ENCODE measurements around the gene MMP25.
A peak's percentile ranks its signal among the peaks of the same experiment; 100 is the strongest.

The MMP25 gene

GRCh38 chr16:3045758-3046640 lies at the start of gene MMP25:
MMP25 (plus strand) TSS chr16:3046561; CDS start chr16:3046918, 357 bp downstream.
- DNase-seq (ENCODE audit: low read depth, low spot score), result no peak

- DNase-seq (ENCODE audit: low read depth, low spot score), result no peak
These were observed 46.4 kb upstream of the MMP25 start for GRCh38 chr16:2999929-3000328.

GRCh38 chr16:3000540-3000939 lies 45.8 kb upstream of the MMP25 start:
- DNase-seq (ENCODE audit: low read depth, low spot score), result no peak

GRCh38 chr16:3001316-3001715 lies 45.0 kb upstream of the MMP25 start:
- no peak for DNase-seq (ENCODE audit: low read depth, low spot score)

- peak; percentile 88 for DNase-seq (ENCODE audit: low read depth, low spot score)
These were observed 42.6 kb upstream of the MMP25 start for GRCh38 chr16:3003582-3004270.

GRCh38 chr16:3004319-3004718 lies 42.0 kb upstream of the MMP25 start:
- no peak for DNase-seq (ENCODE audit: low read depth, low spot score)

GRCh38 chr16:3004781-3005284 lies 41.5 kb upstream of the MMP25 start:
- DNase-seq (ENCODE audit: low read depth, low spot score), result no peak

GRCh38 chr16:3007059-3007956 lies 39.1 kb upstream of the MMP25 start:
- DNase-seq (ENCODE audit: low read depth, low spot score), result no peak

GRCh38 chr16:3007957-3008689 lies 38.2 kb upstream of the MMP25 start:
- no peak for DNase-seq (ENCODE audit: low read depth, low spot score)

- no peak for DNase-seq (ENCODE audit: low read depth, low spot score)
These were observed 37.7 kb upstream of the MMP25 start for GRCh38 chr16:3008690-3009037.

GRCh38 chr16:3009568-3010390 lies 36.6 kb upstream of the MMP25 start:
- no peak for DNase-seq (ENCODE audit: low read depth, low spot score)

GRCh38 chr16:3010510-3010909 lies 35.9 kb upstream of the MMP25 start:
- DNase-seq (ENCODE audit: low read depth, low spot score), result no peak

- DNase-seq (ENCODE audit: low read depth, low spot score), result no peak
These were observed 34.1 kb upstream of the MMP25 start for GRCh38 chr16:3012246-3012645.

- no peak for DNase-seq (ENCODE audit: low read depth, low spot score)
These were observed 33.4 kb upstream of the MMP25 start, which contains the start of gene CLDN9 for GRCh38 chr16:3012828-3013420. CLDN9 (plus strand) TSS chr16:3012923; CDS start chr16:3013363, 440 bp downstream.

- no peak for DNase-seq (ENCODE audit: low read depth, low spot score)
These were observed 32.8 kb upstream of the MMP25 start for GRCh38 chr16:3013491-3013951.

GRCh38 chr16:3013998-3014690 lies 32.2 kb upstream of the MMP25 start:
- DNase-seq (ENCODE audit: low read depth, low spot score), result no peak

- DNase-seq (ENCODE audit: low read depth, low spot score), result no peak
These were observed 31.4 kb upstream of the MMP25 start for GRCh38 chr16:3014971-3015370.

- DNase-seq (ENCODE audit: low read depth, low spot score), result no peak
These were observed 30.4 kb upstream of the MMP25 start for GRCh38 chr16:3015865-3016521.
